HCT116 (cell line): ENCODE data around the gene UBE2H. TPM values are rescaled to one million over a fixed set of nuclear protein-coding genes. Genes with fewer than 3 reads are reported as not detected.

ENCODE experiments used
- ATAC-seq: fragments of 200-7000 bp; cut with Tn5 transposase; 2 replicates; pipeline ENCODE4 v1.9.1; 2020; ENCODE audit warnings: mild to moderate bottlenecking, moderate library complexity
- BruUV-seq: library from RNA; stranded (reverse); fragments of 400-500 nt; replicated peaks from 2 replicates; lab custom pipeline; 2021; lab: Mats Ljungman, UMichigan
- CTCF ChIA-PET: fragments of 300-600 bp; sonication (Branson Sonifier 250); formaldehyde crosslinking; loops from one replicate; lab custom pipeline; 2021; ENCODE audit warnings: antibody characterized with exemption; lab: Charles Lee
- POLR2A ChIA-PET: fragments of 300-600, 350-600 bp; sonication (Branson Sonifier 250); formaldehyde crosslinking; loops from one replicate; lab custom pipeline; 2021; ENCODE audit warnings: antibody characterized with exemption; lab: Charles Lee
- RAD21 ChIA-PET, 2 experiments: fragments of 300-600 bp; sonication (Branson Sonifier 250); formaldehyde crosslinking; loops; one replicate each; lab custom pipeline; 2023; ENCODE audit warnings: low total read pairs in 2 of 2; ENCODE audit not compliant: uncharacterized antibody in 2 of 2, unreplicated experiment in 2 of 2, low non-redundant PET in 1 of 2; lab: Charles Lee
- DNase-seq: peaks from one replicate; pipeline ENCODE4 v3.0.0-alpha.2; 2010; ENCODE audit warnings: low read depth, low spot score
- H2AFZ ChIP-seq: fragments of 200-600 bp; shearing (Covaris generic), sonication (generic); 2 replicates; pipeline ENCODE4 v1.6.1; 2017; ENCODE audit warnings: low read depth, mixed run types, mixed read lengths, antibody characterized with exemption, low read length; ENCODE audit not compliant: poor library complexity, severe bottlenecking
- H3K27ac ChIP-seq: 2 replicates; pipeline ENCODE4 v1.5.1; 2012; ENCODE audit warnings: low read depth, low read length
- H3K27me3 ChIP-seq: fragments of 200-600 bp; sonication (generic); 2 replicates; pipeline ENCODE4 v1.6.1; 2016; ENCODE audit warnings: mixed run types, low read length, mixed read lengths; ENCODE audit not compliant: insufficient read depth
- H3K36me3 ChIP-seq, 2 experiments: fragments of 200-500 bp in 1 of 2; fragments of 200-600 bp in 1 of 2; sonication (Bioruptor generic) in 1 of 2; sonication (generic) in 1 of 2; 2 replicates each; pipeline versions ENCODE4 v1.5.1 to v1.6.1; 2014 to 2016; ENCODE audit warnings: low read length in 2 of 2, inconsistent platforms in 1 of 2, mixed read lengths in 1 of 2, mixed run types in 1 of 2; ENCODE audit not compliant: insufficient read depth in 2 of 2, control insufficient read depth in 1 of 2
- H3K4me1 ChIP-seq, 2 experiments: fragments of 200-600 bp in 1 of 2; sonication (generic) in 1 of 2; 2 replicates each; pipeline versions ENCODE4 v1.5.1 to v1.6.1; 2012 to 2017; ENCODE audit warnings: low read length in 2 of 2, inconsistent platforms in 1 of 2, mild to moderate bottlenecking in 1 of 2, mixed read lengths in 1 of 2, mixed run types in 1 of 2, moderate library complexity in 1 of 2; ENCODE audit not compliant: insufficient read depth in 2 of 2, control insufficient read depth in 1 of 2
- H3K4me2 ChIP-seq: fragments of 200-600 bp; sonication (generic); 2 replicates; pipeline ENCODE4 v1.6.1; 2017; ENCODE audit warnings: mixed run types, low read length, mixed read lengths
- H3K4me3 ChIP-seq, 2 experiments: fragments of 200-600 bp in 1 of 2; sonication (generic) in 1 of 2; replicated peaks in 1 of 2; 2 replicates each; pipeline ENCODE4 v1.5.1; 2011 to 2016; ENCODE audit warnings: low read length in 2 of 2, control low read depth in 1 of 2, low read depth in 1 of 2, mild to moderate bottlenecking in 1 of 2, mixed read lengths in 1 of 2, mixed run types in 1 of 2
- H3K79me2 ChIP-seq: fragments of 200-600 bp; sonication (generic); 2 replicates; pipeline ENCODE4 v1.6.1; 2017; ENCODE audit warnings: mild to moderate bottlenecking, mixed run types, low read length, moderate library complexity, mixed read lengths; ENCODE audit not compliant: insufficient read depth
- H3K9ac ChIP-seq: fragments of 200-600 bp; sonication (generic); 2 replicates; pipeline ENCODE4 v1.6.1; 2016; ENCODE audit warnings: low read length, mixed read lengths
- H3K9me2 ChIP-seq: fragments of 200-600 bp; sonication (generic), shearing (Covaris generic); 2 replicates; pipeline ENCODE4 v1.6.1; 2017; ENCODE audit warnings: mixed run types, mild to moderate bottlenecking, moderate library complexity; ENCODE audit not compliant: insufficient read depth
- H3K9me3 ChIP-seq, 2 experiments: fragments of 200-500 bp in 1 of 2; fragments of 200-600 bp in 1 of 2; sonication (Bioruptor generic) in 1 of 2; sonication (generic) in 1 of 2; 2 replicates each; pipeline ENCODE4 v1.6.1; 2014 to 2017; ENCODE audit warnings: low read length in 2 of 2, mixed read lengths in 2 of 2, inconsistent platforms in 1 of 2, low read depth in 1 of 2, mild to moderate bottlenecking in 1 of 2, mixed run types in 1 of 2, moderate library complexity in 1 of 2; ENCODE audit not compliant: control insufficient read depth in 1 of 2, insufficient read depth in 1 of 2
- H4K20me1 ChIP-seq: fragments of 200-600 bp; sonication (generic), shearing (Covaris generic); 2 replicates; pipeline ENCODE4 v1.6.1; 2017; ENCODE audit warnings: mixed run types, mild to moderate bottlenecking, moderate library complexity; ENCODE audit not compliant: insufficient read depth
- CEBPB ChIP-seq: IDR thresholded peaks from 2 replicates; pipeline ENCODE4 v1.6.1; 2012; ENCODE audit warnings: low read depth
- EGR1 ChIP-seq: IDR thresholded peaks from 2 replicates; pipeline ENCODE4 v1.6.1; 2012; ENCODE audit warnings: low read depth
- ELF1 ChIP-seq: IDR thresholded peaks from 2 replicates; pipeline ENCODE4 v1.6.1; 2012; ENCODE audit warnings: low read depth, borderline replicate concordance
- EZH2 ChIP-seq: fragments of 200-600 bp; sonication (generic); IDR thresholded peaks from 2 replicates; pipeline ENCODE4 v1.6.1; 2017; ENCODE audit warnings: antibody characterized with exemption, mixed run types
- EZH2phosphoT487 ChIP-seq: fragments of 200-600 bp; IDR thresholded peaks from 2 replicates; pipeline ENCODE4 v1.6.1; 2018; ENCODE audit warnings: antibody characterized with exemption, borderline replicate concordance
- POLR2AphosphoS5 ChIP-seq: IDR thresholded peaks from 2 replicates; pipeline ENCODE4 v1.6.1; 2011; ENCODE audit warnings: mild to moderate bottlenecking, low read depth, low read length, moderate library complexity
- SIN3A ChIP-seq: IDR thresholded peaks from 2 replicates; pipeline ENCODE4 v1.6.1; 2012; ENCODE audit warnings: low read depth
- SRF ChIP-seq: IDR thresholded peaks from 2 replicates; pipeline ENCODE4 v1.6.1; 2012; ENCODE audit warnings: low read depth
- TCF7L2 ChIP-seq: IDR thresholded peaks from 2 replicates; pipeline ENCODE4 v1.7.0; 2011; ENCODE audit warnings: borderline replicate concordance, inconsistent platforms; ENCODE audit not compliant: insufficient read depth, insufficient read length; ENCODE audit errors: extremely low read depth
- YY1 ChIP-seq: IDR thresholded peaks from 2 replicates; pipeline ENCODE4 v1.6.1; 2011; ENCODE audit warnings: low read length, low read depth, moderate library complexity, mild to moderate bottlenecking; ENCODE audit not compliant: insufficient replicate concordance; ENCODE audit errors: extremely low read depth
- intact Hi-C: fragments of 100-400 bp; cut with micrococcal nuclease; formaldehyde crosslinking; loops from 2 replicates; pipeline ENCODE4 v1.10.0; 2022
- total RNA-seq: library from RNA; stranded (reverse); gene quantifications from one replicate; pipeline ENCODE4 v1.2.1, GENCODE V29; 2021; ENCODE audit not compliant: unreplicated experiment
- TF ChIP-seq, protein P1 (sequence below): IDR thresholded peaks from 2 replicates; pipeline ENCODE4 v1.6.1; 2012; ENCODE audit warnings: low read depth
- TF ChIP-seq, protein P2 (sequence below): IDR thresholded peaks from 2 replicates; pipeline ENCODE4 v1.6.1; 2012
- TF ChIP-seq, protein P3 (sequence below): IDR thresholded peaks from 2 replicates; pipeline ENCODE4 v1.6.1; 2012
- TF ChIP-seq, protein P4 (sequence below): IDR thresholded peaks from 2 replicates; pipeline ENCODE4 v1.6.1; 2011; ENCODE audit warnings: mild to moderate bottlenecking, low read length, moderate library complexity; ENCODE audit not compliant: insufficient replicate concordance; ENCODE audit errors: extremely low read depth

Gene UBE2H
- total RNA-seq, 1 experiment from 2014 or later: 117 TPM

GRCh38 chr7:129970816-129971215 lies 18.1 kb upstream of the UBE2H start:
- ChIA-PET CTCF (no interaction called here), RAD21 (no interaction called here), POLR2A (interaction anchor here (1.0 to 1.4 kb wide), 4 partner anchors 11 to 38 kb away, joined by 3 to 4 read pairs (median 4); no protein-coding TSS in a partner anchor)
- no peak overlapping the region for H3K4me3 ChIP-seq
- H3K36me3 ChIP-seq: no peaks in the 10 kb centered on the region
- H4K20me1 ChIP-seq: no peaks in the 10 kb centered on the region
- intact Hi-C loops: no loop called here
- H3K9me2 ChIP-seq: no peaks in the 10 kb centered on the region
- ATAC-seq (peak; percentile 29; the same call in 1 of the 2 replicates), DNase-seq (no peak)
- H3K9me3 ChIP-seq: no peaks in the 10 kb centered on the region
- no peak overlapping the region for H3K9ac ChIP-seq
- peak overlapping the region; percentile 7; the same call in 1 of the 2 replicates for H3K4me2 ChIP-seq
- BruUV-seq: no TSS peak
- no peaks in the 10 kb centered on the region for H3K79me2 ChIP-seq
- H3K27ac ChIP-seq: no peak overlapping the region
- peak overlapping the region; percentile 35 for H2AFZ ChIP-seq
- H3K4me1 ChIP-seq: peaks cover 36 to 45% of the 10 kb centered on the region in 2 experiments
- TF ChIP-seq EGR1 (no peak), YY1 (no peak), EZH2phosphoT487 (no peak), SIN3A (no peak), EZH2 (no peak), TCF7L2 (no peak), CEBPB (no peak), SRF (no peak), POLR2AphosphoS5 (no peak), ELF1 (no peak)
- TF ChIP-seq, protein P1, sequence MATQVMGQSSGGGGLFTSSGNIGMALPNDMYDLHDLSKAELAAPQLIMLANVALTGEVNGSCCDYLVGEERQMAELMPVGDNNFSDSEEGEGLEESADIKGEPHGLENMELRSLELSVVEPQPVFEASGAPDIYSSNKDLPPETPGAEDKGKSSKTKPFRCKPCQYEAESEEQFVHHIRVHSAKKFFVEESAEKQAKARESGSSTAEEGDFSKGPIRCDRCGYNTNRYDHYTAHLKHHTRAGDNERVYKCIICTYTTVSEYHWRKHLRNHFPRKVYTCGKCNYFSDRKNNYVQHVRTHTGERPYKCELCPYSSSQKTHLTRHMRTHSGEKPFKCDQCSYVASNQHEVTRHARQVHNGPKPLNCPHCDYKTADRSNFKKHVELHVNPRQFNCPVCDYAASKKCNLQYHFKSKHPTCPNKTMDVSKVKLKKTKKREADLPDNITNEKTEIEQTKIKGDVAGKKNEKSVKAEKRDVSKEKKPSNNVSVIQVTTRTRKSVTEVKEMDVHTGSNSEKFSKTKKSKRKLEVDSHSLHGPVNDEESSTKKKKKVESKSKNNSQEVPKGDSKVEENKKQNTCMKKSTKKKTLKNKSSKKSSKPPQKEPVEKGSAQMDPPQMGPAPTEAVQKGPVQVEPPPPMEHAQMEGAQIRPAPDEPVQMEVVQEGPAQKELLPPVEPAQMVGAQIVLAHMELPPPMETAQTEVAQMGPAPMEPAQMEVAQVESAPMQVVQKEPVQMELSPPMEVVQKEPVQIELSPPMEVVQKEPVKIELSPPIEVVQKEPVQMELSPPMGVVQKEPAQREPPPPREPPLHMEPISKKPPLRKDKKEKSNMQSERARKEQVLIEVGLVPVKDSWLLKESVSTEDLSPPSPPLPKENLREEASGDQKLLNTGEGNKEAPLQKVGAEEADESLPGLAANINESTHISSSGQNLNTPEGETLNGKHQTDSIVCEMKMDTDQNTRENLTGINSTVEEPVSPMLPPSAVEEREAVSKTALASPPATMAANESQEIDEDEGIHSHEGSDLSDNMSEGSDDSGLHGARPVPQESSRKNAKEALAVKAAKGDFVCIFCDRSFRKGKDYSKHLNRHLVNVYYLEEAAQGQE: no peak
- TF ChIP-seq, protein P2, sequence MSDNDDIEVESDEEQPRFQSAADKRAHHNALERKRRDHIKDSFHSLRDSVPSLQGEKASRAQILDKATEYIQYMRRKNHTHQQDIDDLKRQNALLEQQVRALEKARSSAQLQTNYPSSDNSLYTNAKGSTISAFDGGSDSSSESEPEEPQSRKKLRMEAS: no peak
- TF ChIP-seq, protein P3, sequence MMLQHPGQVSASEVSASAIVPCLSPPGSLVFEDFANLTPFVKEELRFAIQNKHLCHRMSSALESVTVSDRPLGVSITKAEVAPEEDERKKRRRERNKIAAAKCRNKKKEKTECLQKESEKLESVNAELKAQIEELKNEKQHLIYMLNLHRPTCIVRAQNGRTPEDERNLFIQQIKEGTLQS: no peak
- TF ChIP-seq, protein P4, sequence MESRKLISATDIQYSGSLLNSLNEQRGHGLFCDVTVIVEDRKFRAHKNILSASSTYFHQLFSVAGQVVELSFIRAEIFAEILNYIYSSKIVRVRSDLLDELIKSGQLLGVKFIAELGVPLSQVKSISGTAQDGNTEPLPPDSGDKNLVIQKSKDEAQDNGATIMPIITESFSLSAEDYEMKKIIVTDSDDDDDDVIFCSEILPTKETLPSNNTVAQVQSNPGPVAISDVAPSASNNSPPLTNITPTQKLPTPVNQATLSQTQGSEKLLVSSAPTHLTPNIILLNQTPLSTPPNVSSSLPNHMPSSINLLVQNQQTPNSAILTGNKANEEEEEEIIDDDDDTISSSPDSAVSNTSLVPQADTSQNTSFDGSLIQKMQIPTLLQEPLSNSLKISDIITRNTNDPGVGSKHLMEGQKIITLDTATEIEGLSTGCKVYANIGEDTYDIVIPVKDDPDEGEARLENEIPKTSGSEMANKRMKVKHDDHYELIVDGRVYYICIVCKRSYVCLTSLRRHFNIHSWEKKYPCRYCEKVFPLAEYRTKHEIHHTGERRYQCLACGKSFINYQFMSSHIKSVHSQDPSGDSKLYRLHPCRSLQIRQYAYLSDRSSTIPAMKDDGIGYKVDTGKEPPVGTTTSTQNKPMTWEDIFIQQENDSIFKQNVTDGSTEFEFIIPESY: no peak
- TF ChIP-seq, all 23 proteins: peak for 0
- no peaks in the 10 kb centered on the region for H3K27me3 ChIP-seq
